Measurements from ENCODE around the gene CES2.
"Not testable (repeated sequence)": the region's sequence is repeated elsewhere in the genome, so short reads cannot be mapped to it uniquely, and the experiment has no call there.

Gene CES2

GRCh38 chr16:66936889-66937554, 1.7 kb downstream of the CES2 start:
- no peak for DNase-seq (ENCODE audit: low read depth)

- no peak for DNase-seq (ENCODE audit: low read depth)
Observed at GRCh38 chr16:66937725-66938337, 2.5 kb downstream of the CES2 start.

GRCh38 chr16:66939366-66939765, 4.0 kb downstream of the CES2 start:
- no peak for DNase-seq (ENCODE audit: low read depth)

GRCh38 chr16:66940236-66940635, 4.9 kb downstream of the CES2 start:
- DNase-seq (ENCODE audit: low read depth), result no peak

GRCh38 chr16:66942981-66943380, 7.7 kb downstream of the CES2 start:
- DNase-seq (ENCODE audit: low read depth), result no peak

GRCh38 chr16:66943426-66944053, 8.2 kb downstream of the CES2 start:
- no peak for DNase-seq (ENCODE audit: low read depth)

- DNase-seq (ENCODE audit: low read depth), result no peak
Observed at GRCh38 chr16:66944054-66944441, 8.7 kb downstream of the CES2 start.

- not testable (repeated sequence) for DNase-seq (ENCODE audit: low read depth)
Observed at GRCh38 chr16:66944971-66945370, 9.7 kb downstream of the CES2 start.

GRCh38 chr16:66945939-66946338, 10.6 kb downstream of the CES2 start:
- no peak for DNase-seq (ENCODE audit: low read depth)

- DNase-seq (ENCODE audit: low read depth), result no peak
Observed at GRCh38 chr16:66946541-66946940, 11.2 kb downstream of the CES2 start.

GRCh38 chr16:66946974-66947301, 11.6 kb downstream of the CES2 start:
- no peak for DNase-seq (ENCODE audit: low read depth)

GRCh38 chr16:66947302-66948065, 12.2 kb downstream of the CES2 start:
- DNase-seq (ENCODE audit: low read depth), result peak; percentile 65

- DNase-seq (ENCODE audit: low read depth), result no peak
Observed at GRCh38 chr16:66948134-66948836, 13.0 kb downstream of the CES2 start.

GRCh38 chr16:66948837-66949225, 13.5 kb downstream of the CES2 start:
- no peak for DNase-seq (ENCODE audit: low read depth)

- DNase-seq (ENCODE audit: low read depth), result no peak
Observed at GRCh38 chr16:66949472-66949871, 14.2 kb downstream of the CES2 start.

- DNase-seq (ENCODE audit: low read depth), result no peak
Observed at GRCh38 chr16:66950437-66950836, 15.1 kb downstream of the CES2 start.

- DNase-seq (ENCODE audit: low read depth), result no peak
Observed at GRCh38 chr16:66950971-66951790, 15.9 kb downstream of the CES2 start.

GRCh38 chr16:66952430-66953110, 17.3 kb downstream of the CES2 start:
- DNase-seq (ENCODE audit: low read depth), result no peak

GRCh38 chr16:66953462-66954096, 18.3 kb downstream of the CES2 start:
- DNase-seq (ENCODE audit: low read depth), result no peak

GRCh38 chr16:66954097-66954659, 18.9 kb downstream of the CES2 start:
- DNase-seq (ENCODE audit: low read depth), result peak; percentile 44

Data from GM04504 (cell line).